GM08714 (cell line): ENCODE results near the gene DLGAP1.

ENCODE experiments used
- H3K4me3 ChIP-seq: fragments of 200-500 bp; sonication (Bioruptor generic); 2 replicates; pipeline ENCODE4 v1.5.1; 2014; ENCODE audit warnings: mild to moderate bottlenecking, low read length, inconsistent platforms
- ZNF274 ChIP-seq: IDR thresholded peaks from 2 replicates; pipeline ENCODE4 v1.6.1; 2012; ENCODE audit warnings: mild to moderate bottlenecking, low read depth, low read length

DLGAP1 gene

GRCh38 chr18:3753106-3753505 lies 702.0 kb downstream of the DLGAP1 start:
- no peak overlapping the region for H3K4me3 ChIP-seq
- TF ChIP-seq ZNF274, result no peak

DNA sequence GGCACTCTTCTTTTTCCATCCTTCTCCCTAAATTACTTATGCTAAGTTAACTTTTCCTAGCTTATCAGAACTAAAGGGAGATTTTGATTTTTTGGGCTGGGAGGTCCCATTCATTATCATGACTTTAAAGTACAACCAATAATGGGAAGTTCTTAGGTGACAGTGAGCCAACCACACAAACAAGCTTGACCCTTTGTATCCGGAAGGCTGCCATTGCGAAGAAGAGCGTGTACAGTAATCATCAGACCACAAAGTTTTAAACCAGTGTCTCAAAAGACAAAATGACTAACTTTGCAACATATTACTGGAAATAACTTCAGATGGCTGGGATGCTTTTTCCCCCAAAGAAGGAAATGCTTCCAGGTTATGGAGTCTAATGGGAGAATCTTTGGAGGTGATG lies 707.0 kb downstream of the DLGAP1 start:
- TF ChIP-seq ZNF274, result no peak
- H3K4me3 ChIP-seq, result no peak overlapping the region

GRCh38 chr18:3747176-3747973 lies 707.7 kb downstream of the DLGAP1 start:
- no peak overlapping the region for H3K4me3 ChIP-seq
- no peak for TF ChIP-seq ZNF274

DNA sequence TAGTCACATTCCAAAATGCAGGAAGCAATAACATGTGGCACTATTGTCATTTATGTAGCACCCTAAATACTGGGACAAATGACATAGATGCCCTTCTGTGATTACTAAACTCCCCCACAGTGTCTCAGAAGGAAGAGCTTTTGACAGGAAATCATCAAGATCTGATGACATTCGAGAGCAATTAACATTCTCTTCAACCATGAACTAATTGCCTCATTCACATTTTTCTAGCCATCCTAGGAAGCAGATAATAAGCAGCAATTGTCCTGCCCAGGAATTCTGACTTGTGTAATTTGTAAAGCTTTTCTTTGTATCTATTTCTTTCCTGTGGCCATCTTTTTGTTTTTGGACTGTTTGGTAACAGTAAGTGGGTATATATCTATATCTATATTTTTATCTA lies 712.6 kb downstream of the DLGAP1 start:
- no peak for TF ChIP-seq ZNF274
- H3K4me3 ChIP-seq, result no peak overlapping the region

DNA sequence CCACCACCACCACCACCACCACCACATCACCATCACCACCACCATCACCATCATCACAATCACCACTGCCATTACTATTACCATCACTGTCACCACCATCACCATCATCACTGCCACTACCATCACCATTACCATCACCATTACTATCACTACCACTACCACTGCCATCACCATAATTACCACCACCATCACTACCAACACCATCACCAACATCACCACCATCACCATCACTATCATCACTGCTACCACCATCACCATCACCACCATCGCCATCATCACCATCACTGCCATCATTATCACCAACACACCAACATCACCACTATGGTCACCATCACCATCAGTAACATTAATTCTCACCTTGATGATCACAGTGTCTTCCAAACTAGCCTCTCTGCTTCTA lies 713.8 kb downstream of the DLGAP1 start:
- TF ChIP-seq ZNF274, result no peak
- H3K4me3 ChIP-seq, result no peak overlapping the region

DNA sequence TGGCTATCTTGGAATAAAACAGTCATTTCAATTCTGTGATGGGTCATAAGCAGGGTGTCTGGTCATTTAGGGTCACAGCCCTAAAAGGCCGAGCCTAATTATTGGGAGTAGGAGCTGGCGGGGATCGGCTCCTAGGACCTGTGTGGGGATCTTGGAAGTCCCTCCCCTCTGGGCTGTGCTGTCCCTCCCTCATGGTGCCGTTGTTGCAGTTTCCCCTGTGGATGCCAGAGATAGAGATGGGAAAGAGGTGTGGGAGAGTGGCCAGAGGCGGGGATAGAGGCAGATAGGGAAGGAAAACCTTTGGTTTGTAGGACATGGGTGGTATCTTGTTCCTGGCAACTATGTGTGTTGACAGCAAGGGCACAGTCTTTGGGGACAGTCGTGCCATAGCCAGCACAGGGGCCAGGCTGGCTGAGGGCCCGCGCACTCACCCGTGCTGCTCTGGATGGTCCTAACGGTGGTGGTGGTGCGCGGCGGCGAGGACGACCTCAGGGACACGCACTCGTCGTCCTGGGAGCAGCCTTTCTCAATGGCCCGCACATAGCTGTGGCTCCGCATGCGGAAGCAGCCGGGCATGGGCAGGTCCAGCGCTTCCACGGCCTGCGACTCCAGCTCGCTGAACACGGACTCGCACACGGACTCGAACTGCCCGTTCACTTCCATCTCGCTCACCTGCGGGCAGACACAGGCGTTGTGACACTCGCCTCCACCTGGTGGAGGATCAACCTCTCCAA lies 726.2 kb downstream of the DLGAP1 start:
- H3K4me3 ChIP-seq, result no peak overlapping the region
- no peak for TF ChIP-seq ZNF274

DNA sequence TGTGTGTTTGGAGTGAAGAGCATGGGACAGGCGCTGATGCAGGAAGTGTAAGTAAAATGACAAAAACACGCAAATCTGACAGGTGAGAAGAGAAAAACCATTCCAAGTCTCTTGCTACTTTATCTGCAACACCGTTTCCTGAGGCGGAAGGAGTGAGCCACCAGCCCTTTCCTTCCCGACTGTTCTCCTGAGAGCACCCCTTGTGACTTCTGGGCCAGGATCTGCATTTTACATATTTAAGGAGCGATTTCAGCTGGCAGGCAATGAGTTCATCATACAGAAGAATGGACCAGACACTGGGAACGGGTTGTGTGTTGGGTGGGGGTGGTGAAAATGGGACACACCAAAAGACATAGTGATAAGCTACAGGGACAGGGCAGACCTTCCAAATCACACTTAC lies 727.8 kb downstream of the DLGAP1 start:
- no peak for TF ChIP-seq ZNF274
- H3K4me3 ChIP-seq, result no peak overlapping the region

DNA sequence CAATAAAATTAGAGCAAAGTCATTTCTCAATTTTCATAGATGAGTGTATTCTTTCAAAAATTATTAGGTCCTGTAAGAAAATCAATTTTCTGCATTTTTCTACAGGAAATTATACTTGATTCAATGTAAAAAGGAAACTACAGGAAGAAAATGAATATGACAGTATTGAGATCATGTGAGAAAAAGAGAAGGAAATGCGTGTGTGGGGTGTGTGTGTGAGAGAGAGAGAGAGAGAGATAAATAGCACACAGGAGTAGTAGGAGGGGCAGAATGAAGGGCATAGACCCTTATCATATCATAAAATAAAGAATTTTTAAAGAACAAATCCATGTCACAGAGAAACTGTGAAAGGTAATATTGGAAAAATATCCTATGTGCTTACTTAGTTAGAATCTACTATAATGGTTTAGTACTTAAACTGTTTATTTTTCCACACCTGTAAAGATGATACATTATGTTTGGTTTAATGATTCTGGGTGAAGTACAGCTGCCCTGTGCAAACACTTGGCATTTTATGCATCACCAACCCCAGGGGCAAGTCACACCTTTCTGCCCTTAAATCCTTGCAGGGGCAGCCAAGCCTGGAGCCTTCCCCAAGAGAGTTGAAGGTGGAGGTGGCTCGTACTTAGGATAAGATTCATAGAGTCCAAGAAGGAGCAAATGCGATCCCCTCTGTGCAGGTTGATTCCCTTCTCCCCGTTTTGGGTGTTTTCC lies 728.7 kb downstream of the DLGAP1 start:
- no peak overlapping the region for H3K4me3 ChIP-seq
- TF ChIP-seq ZNF274, result no peak

DNA sequence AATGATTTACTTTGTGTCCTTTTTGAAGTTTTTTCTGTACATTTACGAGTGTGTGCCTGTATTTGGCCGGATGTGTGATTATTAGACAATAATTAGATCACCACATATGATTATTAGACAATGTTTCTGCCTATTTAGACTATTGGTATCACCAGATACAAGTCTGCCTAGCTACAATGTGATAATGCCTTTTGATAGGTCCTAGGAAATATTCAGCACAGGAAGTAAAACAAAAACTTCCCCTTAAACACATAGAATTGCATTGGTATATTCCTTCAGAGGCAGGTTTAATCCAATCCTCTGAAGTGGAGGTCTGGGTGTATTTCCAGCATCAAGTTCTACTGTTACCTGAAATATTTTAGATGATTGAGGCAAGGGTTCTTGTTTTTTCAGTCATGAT lies 730.0 kb downstream of the DLGAP1 start:
- TF ChIP-seq ZNF274, result no peak
- H3K4me3 ChIP-seq, result no peak overlapping the region

- H3K4me3 ChIP-seq, result no peak overlapping the region
These were observed 731.6 kb downstream of the DLGAP1 start for GRCh38 chr18:3723554-3723953.

DNA sequence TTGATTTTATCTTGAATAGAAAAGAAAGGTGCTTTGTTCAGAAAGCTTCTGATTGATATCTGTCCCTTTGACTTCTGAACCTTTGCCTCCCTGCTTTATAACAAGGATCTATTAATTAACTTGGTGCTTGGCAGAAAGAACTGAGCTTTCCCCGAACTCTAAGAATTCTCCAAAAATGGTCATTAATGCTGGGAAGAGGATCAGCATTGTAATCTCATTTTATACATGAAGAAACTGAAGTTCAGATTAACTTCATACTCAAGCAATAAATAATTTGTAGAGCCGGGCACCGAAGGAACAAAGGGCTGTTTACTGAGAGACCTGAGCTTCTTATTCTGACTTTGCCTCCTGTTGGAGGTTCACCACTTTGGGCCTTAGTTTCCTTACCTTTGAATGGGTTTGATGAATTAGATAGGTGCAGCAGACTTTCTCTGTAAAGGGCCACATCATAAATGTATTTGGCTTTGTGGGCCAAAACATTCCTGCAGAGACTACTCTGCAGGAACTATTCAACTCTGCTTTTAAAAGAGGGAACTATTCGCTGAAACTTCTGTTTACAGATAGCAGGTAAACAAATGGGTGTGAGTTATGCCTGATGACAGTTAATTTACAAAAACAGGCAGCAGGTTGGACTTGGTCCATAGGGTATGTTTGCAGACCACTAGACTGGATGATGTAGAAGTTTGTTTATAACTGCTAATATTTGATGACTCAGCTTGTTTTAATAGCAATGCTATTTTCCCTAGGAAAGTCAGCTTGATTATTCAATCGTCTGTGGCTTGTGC lies 732.3 kb downstream of the DLGAP1 start:
- no peak overlapping the region for H3K4me3 ChIP-seq
- TF ChIP-seq ZNF274, result no peak

More at GRCh38 chr18:3723554-3723953, 731.6 kb downstream of the DLGAP1 start:
- no peak for TF ChIP-seq ZNF274

DNA sequence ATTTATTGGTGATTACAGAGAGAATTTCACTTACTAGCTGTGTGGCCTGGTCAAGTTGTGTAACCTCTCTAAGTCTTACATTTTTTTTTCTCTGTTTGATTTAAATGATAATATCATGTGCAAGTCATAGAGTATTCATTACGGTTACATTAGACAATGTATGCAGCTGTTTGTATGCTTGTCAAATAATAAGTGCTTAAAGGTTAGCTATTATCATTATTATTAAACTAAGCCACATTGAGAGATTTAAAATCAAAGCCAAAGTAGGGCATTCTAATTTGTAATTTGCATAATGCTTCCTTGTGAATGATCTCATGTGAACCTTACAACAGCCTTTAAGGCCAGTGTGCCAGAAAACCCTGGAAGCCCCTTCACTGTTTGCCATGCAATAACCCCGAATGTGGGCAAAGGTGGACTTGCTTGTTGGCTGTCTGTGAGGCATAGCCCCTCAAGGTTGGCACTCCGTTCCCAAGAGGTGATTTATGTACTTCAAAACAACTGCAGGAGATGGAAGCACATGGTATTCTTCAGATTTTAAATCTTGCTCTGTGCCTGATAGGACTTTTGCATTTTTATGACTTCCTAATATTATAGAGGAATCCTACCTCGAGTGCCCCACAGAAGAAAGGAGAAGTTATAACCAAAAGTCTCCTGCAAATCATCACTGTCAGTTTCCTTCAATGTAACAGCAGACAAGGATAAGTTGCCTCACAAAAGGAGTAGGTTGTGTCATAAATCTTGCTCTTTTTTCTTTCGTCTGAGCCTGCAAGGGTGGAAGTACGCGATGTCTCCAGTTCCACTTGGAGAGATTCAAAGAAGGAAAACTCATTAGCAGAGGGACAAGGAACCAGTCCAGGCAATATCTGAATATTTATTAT lies 733.1 kb downstream of the DLGAP1 start:
- no peak for TF ChIP-seq ZNF274
- no peak overlapping the region for H3K4me3 ChIP-seq
